Measurements from ENCODE around the gene PEX5. TPM values are rescaled to one million over a fixed set of nuclear protein-coding genes. Genes with fewer than 3 reads are reported as not detected.
A peak's percentile ranks its signal among the peaks of the same experiment; 100 is the strongest.

The PEX5 gene
- total and polyA plus RNA-seq, 2 experiments from 2014 or later, result 7.5 to 72.0 TPM

GRCh38 chr12:7154901-7155470, 34.5 kb upstream of the PEX5 start:
- no peaks in the 10 kb centered on the region for H3K9me2 ChIP-seq (ENCODE audit: insufficient read depth)
- H2AFZ ChIP-seq, result no peak overlapping the region
- no peak overlapping the region for H3K4me3 Mint-ChIP-seq
- ATAC-seq, result no peak
- H3K27ac Mint-ChIP-seq, result no peak overlapping the region
- no peaks in the 10 kb centered on the region for H3K79me2 ChIP-seq (replicated peaks; ENCODE audit: insufficient read depth)
- no peaks in the 10 kb centered on the region; the same call in 1 of the 2 replicates for H4K20me1 ChIP-seq (replicated peaks; ENCODE audit: insufficient read depth)
- no peaks in the 10 kb centered on the region for H3K9me3 Mint-ChIP-seq
- DNase-seq (ENCODE audit: low spot score), result no peak
- H3K27me3 Mint-ChIP-seq (ENCODE audit: insufficient read depth, low read depth, poor library complexity), result peaks cover 2% of the 10 kb centered on the region
- no peaks in the 10 kb centered on the region for H3K36me3 ChIP-seq (ENCODE audit: insufficient read depth)
- H3F3A ChIP-seq (replicated peaks; ENCODE audit: low read depth), result no peaks in the 10 kb centered on the region
- H3K4me1 ChIP-seq (ENCODE audit: insufficient read depth), result no peaks in the 10 kb centered on the region
- no peak overlapping the region for H3K4me2 ChIP-seq
- H3K36me3 Mint-ChIP-seq (ENCODE audit: low read depth), result no peaks in the 10 kb centered on the region; the same call in 1 of the 3 replicates
- no peak overlapping the region for H3K27ac ChIP-seq (ENCODE audit: low read depth)
- no peak overlapping the region for H3K4me3 ChIP-seq
- TF ChIP-seq POLR2AphosphoS5 (IDR thresholded peaks at IDR 0.05; ENCODE audit: low read depth) (no peak), ZNF331 (CRISPR knock-in tag; IDR thresholded peaks at IDR 0.05; ENCODE audit: low read depth) (no peak), CREB1 (CRISPR knock-in tag; IDR thresholded peaks at IDR 0.05; ENCODE audit: low read depth) (no peak)
- H3K4me1 Mint-ChIP-seq, result no peaks in the 10 kb centered on the region
- no peaks in the 10 kb centered on the region for H3K27me3 ChIP-seq (ENCODE audit: insufficient read depth)

DNA sequence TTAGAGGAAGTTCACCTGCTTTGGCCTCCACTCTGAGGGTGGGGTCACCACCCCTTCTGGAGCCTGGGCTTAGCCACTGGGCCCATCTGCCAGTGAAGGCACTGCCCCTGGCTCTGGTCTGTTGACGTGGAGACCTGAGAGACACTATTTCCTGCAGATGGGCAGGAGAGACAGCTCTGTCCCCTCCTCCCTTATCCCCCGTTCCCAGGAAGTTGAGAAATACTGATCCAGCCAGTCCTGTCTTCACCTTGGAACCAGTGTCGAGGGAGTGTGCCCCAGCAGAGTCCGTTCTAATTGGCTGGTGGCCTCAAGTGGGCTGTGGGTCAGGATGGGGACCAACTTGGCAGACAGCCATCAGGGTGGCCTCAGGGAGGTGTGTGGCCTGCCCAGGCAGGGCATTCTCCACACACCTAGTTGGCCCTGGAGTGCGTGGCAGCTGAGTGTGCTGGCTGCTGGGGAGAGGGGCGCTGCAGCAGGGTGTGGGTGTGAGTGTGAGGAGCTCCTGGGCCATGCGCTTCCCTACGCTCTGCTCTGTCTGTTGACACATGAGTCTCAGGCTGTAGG, 33.9 kb upstream of the PEX5 start:
- TF ChIP-seq JUNB (IDR thresholded peaks at IDR 0.05; ENCODE audit: unreplicated experiment) (no peak), STAT1 (IDR thresholded peaks at IDR 0.05; ENCODE audit: unreplicated experiment) (no peak), EZH2 (IDR thresholded peaks at IDR 0.05; ENCODE audit: low read depth, unreplicated experiment) (no peak), NANOG (IDR thresholded peaks at IDR 0.05; ENCODE audit: borderline replicate concordance) (no peak), CTCF (conservative IDR thresholded peaks at IDR 0.05; ENCODE audit: low read depth in 2 of 2) (no peak)
- DNase-seq (ENCODE audit: low spot score), result no peak
- Histone ChIP-seq H3K79me2 (replicated peaks; ENCODE audit: insufficient read depth) (no peaks in the 10 kb centered on the region), H3K4me1 (ENCODE audit: insufficient read depth) (no peaks in the 10 kb centered on the region), H2AFZ (no peak overlapping the region), H3K36me3 (ENCODE audit: insufficient read depth) (no peaks in the 10 kb centered on the region), H3K9me2 (ENCODE audit: insufficient read depth) (no peaks in the 10 kb centered on the region), H3K4me3 (no peak overlapping the region), H3K27ac (ENCODE audit: low read depth) (no peak overlapping the region), H3K27me3 (ENCODE audit: insufficient read depth) (no peaks in the 10 kb centered on the region), H3K4me2 (no peak overlapping the region), H4K20me1 (replicated peaks; ENCODE audit: insufficient read depth) (no peaks in the 10 kb centered on the region), H3F3A (replicated peaks; ENCODE audit: low read depth) (no peaks in the 10 kb centered on the region)
- Mint-ChIP-seq H3K4me3 (no peak overlapping the region), H3K27ac (peak overlapping the region; percentile 22; the same call in 1 of the 2 replicates), H3K36me3 (ENCODE audit: low read depth) (no peaks in the 10 kb centered on the region; the same call in 1 of the 3 replicates), H3K4me1 (no peaks in the 10 kb centered on the region), H3K27me3 (ENCODE audit: insufficient read depth, low read depth, poor library complexity) (peaks cover 2% of the 10 kb centered on the region), H3K9me3 (no peaks in the 10 kb centered on the region)
- ATAC-seq, result peak; percentile 21; the same call in 2 of the 3 replicates
